LNCaP clone FGC (cell line): Measurements from ENCODE around the gene KRTAP21-3.

ENCODE experiments used
- DNase-seq: peaks from one replicate; pipeline ENCODE4 v3.0.0-alpha.2; 2011; ENCODE audit warnings: low read depth
- H3K4me3 ChIP-seq: 2 replicates; pipeline ENCODE4 v1.5.1; 2011; ENCODE audit warnings: mild to moderate bottlenecking, low read depth, low read length, control low read depth
- CTCF ChIP-seq: IDR thresholded peaks from 2 replicates; pipeline ENCODE4 v1.5.1; 2012; ENCODE audit warnings: mild to moderate bottlenecking; ENCODE audit not compliant: control insufficient read depth, insufficient read depth; ENCODE audit errors: extremely low read depth

Gene KRTAP21-3

GRCh38 chr21:30707409-30707808 is 11.2 kb downstream of the KRTAP21-3 start:
- no peak for DNase-seq
- TF ChIP-seq CTCF: no peak

GRCh38 chr21:30695956-30696355 is 22.6 kb downstream of the KRTAP21-3 start:
- no peak overlapping the region for H3K4me3 ChIP-seq
- DNase-seq: peak; percentile 19
- no peak for TF ChIP-seq CTCF

More at GRCh38 chr21:30707409-30707808, 11.2 kb downstream of the KRTAP21-3 start:
- H3K4me3 ChIP-seq: no peak overlapping the region

GRCh38 chr21:30689822-30690221 is 28.8 kb downstream of the KRTAP21-3 start:
- TF ChIP-seq CTCF: no peak
- DNase-seq: no peak
- H3K4me3 ChIP-seq: no peak overlapping the region

- H3K4me3 ChIP-seq: no peak overlapping the region
- no peak for DNase-seq
- TF ChIP-seq CTCF: no peak
These were observed 34.1 kb downstream of the KRTAP21-3 start for GRCh38 chr21:30684506-30684905.

GRCh38 chr21:30680586-30680985 is 38.0 kb downstream of the KRTAP21-3 start:
- H3K4me3 ChIP-seq: no peak overlapping the region
- no peak for DNase-seq
- no peak for TF ChIP-seq CTCF

GRCh38 chr21:30676737-30677136 is 41.8 kb downstream of the KRTAP21-3 start:
- H3K4me3 ChIP-seq: no peak overlapping the region
- no peak for TF ChIP-seq CTCF
- no peak for DNase-seq

GRCh38 chr21:30674312-30674711 is 44.3 kb downstream of the KRTAP21-3 start:
- no peak; the same call in 1 of the 2 replicates for TF ChIP-seq CTCF
- DNase-seq: no peak
- H3K4me3 ChIP-seq: no peak overlapping the region
